ENCODE results near the gene SFRP4. TPM values are rescaled to one million over a fixed set of nuclear protein-coding genes. Genes with fewer than 3 reads are reported as not detected.

Gene SFRP4
- total and polyA plus RNA-seq, 2 of the 8 experiments (the other 6 are each of a cell fraction or from before 2014, with no cell fraction given), result 0.03 TPM; not detected in 1

DNA sequence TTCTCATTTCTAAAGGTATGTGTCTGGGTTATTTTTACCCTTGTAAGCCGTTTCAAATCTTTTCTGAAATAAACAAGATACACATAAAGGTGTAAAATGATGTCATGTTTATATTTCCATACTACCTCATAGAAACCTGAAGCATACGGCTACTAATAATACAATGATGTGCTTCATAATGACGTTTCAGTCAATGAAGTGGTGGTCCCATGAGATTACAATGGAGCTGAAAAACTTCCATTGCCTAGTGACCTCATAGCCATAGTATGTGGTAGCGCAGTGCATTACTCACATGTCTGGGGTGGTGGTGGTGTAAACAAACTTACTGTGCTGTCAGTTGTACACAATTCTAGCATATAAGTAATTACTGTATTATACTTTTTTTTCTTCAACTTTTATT is 28.7 kb upstream of the SFRP4 start (continued):
- TF ChIP-seq, protein P1, sequence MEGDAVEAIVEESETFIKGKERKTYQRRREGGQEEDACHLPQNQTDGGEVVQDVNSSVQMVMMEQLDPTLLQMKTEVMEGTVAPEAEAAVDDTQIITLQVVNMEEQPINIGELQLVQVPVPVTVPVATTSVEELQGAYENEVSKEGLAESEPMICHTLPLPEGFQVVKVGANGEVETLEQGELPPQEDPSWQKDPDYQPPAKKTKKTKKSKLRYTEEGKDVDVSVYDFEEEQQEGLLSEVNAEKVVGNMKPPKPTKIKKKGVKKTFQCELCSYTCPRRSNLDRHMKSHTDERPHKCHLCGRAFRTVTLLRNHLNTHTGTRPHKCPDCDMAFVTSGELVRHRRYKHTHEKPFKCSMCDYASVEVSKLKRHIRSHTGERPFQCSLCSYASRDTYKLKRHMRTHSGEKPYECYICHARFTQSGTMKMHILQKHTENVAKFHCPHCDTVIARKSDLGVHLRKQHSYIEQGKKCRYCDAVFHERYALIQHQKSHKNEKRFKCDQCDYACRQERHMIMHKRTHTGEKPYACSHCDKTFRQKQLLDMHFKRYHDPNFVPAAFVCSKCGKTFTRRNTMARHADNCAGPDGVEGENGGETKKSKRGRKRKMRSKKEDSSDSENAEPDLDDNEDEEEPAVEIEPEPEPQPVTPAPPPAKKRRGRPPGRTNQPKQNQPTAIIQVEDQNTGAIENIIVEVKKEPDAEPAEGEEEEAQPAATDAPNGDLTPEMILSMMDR (IDR thresholded peaks at IDR 0.05; ENCODE audit: control extremely low read depth in 1 of 3, insufficient read depth in 1 of 3, low read depth in 1 of 3, low read length in 3 of 3), result no peak
- TF ChIP-seq ZNF274 (IDR thresholded peaks at IDR 0.05; ENCODE audit: borderline replicate concordance, extremely low read depth, low read length) (no peak), HDAC6 (IDR thresholded peaks at IDR 0.05; ENCODE audit: low read depth, low read length) (no peak), TAF7 (optimal IDR thresholded peaks at IDR 0.05; ENCODE audit: borderline replicate concordance, low read depth, low read length) (no peak), SP4 (IDR thresholded peaks at IDR 0.05; ENCODE audit: low read length) (no peak), FOSL1 (IDR thresholded peaks at IDR 0.05; ENCODE audit: insufficient read depth, low read depth, low read length) (no peak), PHF8 (conservative IDR thresholded peaks at IDR 0.05; ENCODE audit: low read depth, low read length) (no peak), BACH1 (IDR thresholded peaks at IDR 0.05; ENCODE audit: low read length) (no peak)

Measured in H1 (cell line).